WTC11 (cell line): ENCODE data around the gene ZNF677. TPM values are rescaled to one million over a fixed set of nuclear protein-coding genes. Genes with fewer than 3 reads are reported as not detected.
"Not testable (repeated sequence)": the region's sequence is repeated elsewhere in the genome, so short reads cannot be mapped to it uniquely, and the experiment has no call there.

ENCODE experiments used
- ATAC-seq: fragments of 200-7000 bp; cut with Tn5 transposase; 2 replicates; pipeline ENCODE4 v1.10.0; 2021; ENCODE audit warnings: mild to moderate bottlenecking, moderate library complexity
- CTCF ChIA-PET: fragments of 300-600 bp; sonication (Branson Sonifier 250); formaldehyde crosslinking; loops from one replicate; lab custom pipeline; 2021; ENCODE audit warnings: antibody characterized with exemption; lab: Charles Lee
- POLR2A ChIA-PET: fragments of 350-600 bp; sonication (Branson Sonifier 250); formaldehyde crosslinking; loops from one replicate; lab custom pipeline; 2021; ENCODE audit warnings: antibody characterized with exemption; lab: Charles Lee
- DNase-seq: peaks from one replicate; pipeline ENCODE4 v3.0.0; 2021; ENCODE audit warnings: low spot score
- H3K27ac Mint-ChIP-seq: 2 replicates; pipeline ENCODE4 v1.8.0; 2021; ENCODE audit warnings: mixed read lengths
- H3K27me3 Mint-ChIP-seq: 2 replicates; pipeline ENCODE4 v1.8.0; 2021; ENCODE audit warnings: low read depth, mild to moderate bottlenecking, moderate library complexity, mixed read lengths
- H3K36me3 Mint-ChIP-seq: 2 replicates; pipeline ENCODE4 v1.8.0; 2021; ENCODE audit warnings: mixed read lengths
- H3K4me1 Mint-ChIP-seq: 2 replicates; pipeline ENCODE4 v1.8.0; 2022; ENCODE audit warnings: mixed read lengths
- H3K4me3 Mint-ChIP-seq: 2 replicates; pipeline ENCODE4 v1.8.0; 2021; ENCODE audit warnings: mild to moderate bottlenecking, moderate library complexity, mixed read lengths
- H3K9me3 Mint-ChIP-seq: 2 replicates; pipeline ENCODE4 v1.8.0; 2021; ENCODE audit warnings: mixed read lengths
- ARID4B ChIP-seq: sonication (generic); formaldehyde crosslinking; IDR thresholded peaks from 2 replicates; pipeline ENCODE4 v1.8.0; 2023; ENCODE audit warnings: missing genetic modification reagents, mild to moderate bottlenecking, borderline replicate concordance
- ATF6 ChIP-seq: sonication (generic); formaldehyde crosslinking; IDR thresholded peaks from 2 replicates; pipeline ENCODE4 v1.8.1; 2023; ENCODE audit warnings: mild to moderate bottlenecking, missing genetic modification reagents
- CREB1 ChIP-seq: sonication (generic); formaldehyde crosslinking; IDR thresholded peaks from 2 replicates; pipeline ENCODE4 v1.8.0; 2023; ENCODE audit warnings: mild to moderate bottlenecking, missing genetic modification reagents
- FOXJ3 ChIP-seq: sonication (generic); formaldehyde crosslinking; IDR thresholded peaks from 2 replicates; pipeline ENCODE4 v1.9.0; 2021; ENCODE audit warnings: missing genetic modification reagents, mild to moderate bottlenecking, borderline replicate concordance
- IRF1 ChIP-seq: sonication (generic); formaldehyde crosslinking; IDR thresholded peaks from 2 replicates; pipeline ENCODE4 v1.8.0; 2023; ENCODE audit warnings: missing genetic modification reagents
- IRF2 ChIP-seq: sonication (generic); formaldehyde crosslinking; IDR thresholded peaks from 2 replicates; pipeline ENCODE4 v1.8.0; 2022; ENCODE audit warnings: low read depth, missing genetic modification reagents, borderline replicate concordance
- KAT7 ChIP-seq: sonication (generic); formaldehyde crosslinking; IDR thresholded peaks from 2 replicates; pipeline ENCODE4 v1.8.1; 2023; ENCODE audit warnings: missing genetic modification reagents, mild to moderate bottlenecking, borderline replicate concordance
- MLX ChIP-seq: sonication (generic); formaldehyde crosslinking; IDR thresholded peaks from 2 replicates; pipeline ENCODE4 v1.8.1; 2023; ENCODE audit warnings: mild to moderate bottlenecking, missing genetic modification reagents, moderate library complexity
- NFE2L1 ChIP-seq: sonication (generic); formaldehyde crosslinking; IDR thresholded peaks from 2 replicates; pipeline ENCODE4 v1.8.1; 2023; ENCODE audit warnings: missing genetic modification reagents
- NR1H2 ChIP-seq: sonication (generic); formaldehyde crosslinking; IDR thresholded peaks from 2 replicates; pipeline ENCODE4 v1.9.0; 2021; ENCODE audit warnings: mild to moderate bottlenecking, moderate library complexity, missing genetic modification reagents
- PREB ChIP-seq: sonication (generic); formaldehyde crosslinking; IDR thresholded peaks from 2 replicates; pipeline ENCODE4 v1.8.1; 2022; ENCODE audit warnings: mild to moderate bottlenecking, missing genetic modification reagents, moderate library complexity, borderline replicate concordance
- PRRX2 ChIP-seq: fragments of 250-450 bp; sonication (Bioruptor Pico); IDR thresholded peaks from 2 replicates; pipeline ENCODE4 v1.8.0; 2021; ENCODE audit warnings: mild to moderate bottlenecking
- RORB ChIP-seq: fragments of 250-450 bp; sonication (Bioruptor Pico); IDR thresholded peaks from 2 replicates; pipeline ENCODE4 v1.9.0; 2021; ENCODE audit warnings: mild to moderate bottlenecking
- SMAD4 ChIP-seq: sonication (generic); formaldehyde crosslinking; IDR thresholded peaks from 2 replicates; pipeline ENCODE4 v1.8.0; 2022; ENCODE audit warnings: mild to moderate bottlenecking, missing genetic modification reagents
- TEAD1 ChIP-seq: sonication (generic); formaldehyde crosslinking; IDR thresholded peaks from 2 replicates; pipeline ENCODE4 v1.8.0; 2022; ENCODE audit warnings: mild to moderate bottlenecking, missing genetic modification reagents
- USF2 ChIP-seq: sonication (generic); formaldehyde crosslinking; IDR thresholded peaks from 2 replicates; pipeline ENCODE4 v1.8.1; 2023; ENCODE audit warnings: mild to moderate bottlenecking, missing genetic modification reagents, moderate library complexity
- ZBTB43 ChIP-seq: sonication (generic); formaldehyde crosslinking; IDR thresholded peaks from 2 replicates; pipeline ENCODE4 v1.8.1; 2023; ENCODE audit warnings: mild to moderate bottlenecking, missing genetic modification reagents
- ZNF121 ChIP-seq: sonication (generic); formaldehyde crosslinking; IDR thresholded peaks from 2 replicates; pipeline ENCODE4 v1.8.0; 2023; ENCODE audit warnings: missing genetic modification reagents
- ZNF423 ChIP-seq: fragments of 250-450 bp; sonication (Bioruptor Pico); IDR thresholded peaks from 2 replicates; pipeline ENCODE4 v2.1.2; 2022; ENCODE audit warnings: mild to moderate bottlenecking, moderate library complexity
- total RNA-seq: library from RNA; stranded (reverse); gene quantifications from 3 replicates; pipeline ENCODE4 v1.2.3, GENCODE V29; 2021

ZNF677 gene
- total RNA-seq, 1 experiment from 2014 or later: 58.8 TPM

GRCh38 chr19:53190253-53190652 lies 64.4 kb downstream of the ZNF677 start:
- no peaks in the 10 kb centered on the region for H3K36me3 Mint-ChIP-seq
- no peak for TF ChIP-seq PREB (CRISPR knock-in tag)
- no peak for TF ChIP-seq ZNF121 (CRISPR knock-in tag)
- TF ChIP-seq FOXJ3: no peak
- TF ChIP-seq TEAD1: no peak
- no peak for TF ChIP-seq ARID4B (CRISPR knock-in tag)
- TF ChIP-seq CREB1 (CRISPR knock-in tag): no peak
- TF ChIP-seq KAT7 (CRISPR knock-in tag): no peak
- no peak for TF ChIP-seq RORB (CRISPR knock-in tag)
- no peak for TF ChIP-seq NFE2L1 (CRISPR knock-in tag)
- no peak for TF ChIP-seq ZBTB43
- no peak for TF ChIP-seq IRF1 (CRISPR knock-in tag)
- TF ChIP-seq NR1H2: no peak
- no peak for TF ChIP-seq PRRX2 (CRISPR knock-in tag)
- TF ChIP-seq ATF6: no peak
- TF ChIP-seq IRF2: no peak
- TF ChIP-seq ZNF423: no peak
- no peak for TF ChIP-seq USF2
- no peak for TF ChIP-seq SMAD4 (CRISPR knock-in tag)
- no peak for TF ChIP-seq MLX (CRISPR knock-in tag)
- TF ChIP-seq, all 79 proteins: peak for 0
- no peak overlapping the region for H3K4me3 Mint-ChIP-seq
- H3K9me3 Mint-ChIP-seq: no peaks in the 10 kb centered on the region
- no peak overlapping the region for H3K27ac Mint-ChIP-seq
- peaks cover 12% of the 10 kb centered on the region for H3K27me3 Mint-ChIP-seq
- ATAC-seq (no peak), DNase-seq (no peak)
- ChIA-PET POLR2A (no interaction called here), CTCF (interaction anchor here (0.6 to 2.7 kb wide), 2 partner anchors 113 to 197 kb away, joined by 3 to 16 read pairs; no protein-coding TSS in a partner anchor)
- H3K4me1 Mint-ChIP-seq: peaks cover 16% of the 10 kb centered on the region

GRCh38 chr19:53189691-53190198 lies 64.9 kb downstream of the ZNF677 start:
- peaks cover 14% of the 10 kb centered on the region for H3K4me1 Mint-ChIP-seq
- H3K9me3 Mint-ChIP-seq, H3K27ac Mint-ChIP-seq, ATAC-seq, H3K36me3 Mint-ChIP-seq, H3K4me3 Mint-ChIP-seq, POLR2A ChIA-PET: not testable (repeated sequence)
- peaks cover 12% of the 10 kb centered on the region for H3K27me3 Mint-ChIP-seq
- CTCF ChIA-PET: interaction anchor here (2.7 kb wide), 1 partner anchor 113 kb away, joined by 16 read pairs; no protein-coding TSS in a partner anchor
- DNase-seq: peak; percentile 43
